Endothelial cell of umbilical vein (primary cell): Measurements from ENCODE around the gene CTR9. TPM values are rescaled to one million over a fixed set of nuclear protein-coding genes. Genes with fewer than 3 reads are reported as not detected.
A peak's percentile ranks its signal among the peaks of the same experiment; 100 is the strongest.

Experiments
- Bru-seq: library from RNA; stranded (reverse); fragments of 400-500 nt; gene quantifications from one replicate; lab custom pipeline; 2021; lab: Mats Ljungman, UMichigan
- BruChase-seq, 2 experiments: library from RNA; stranded (reverse); fragments of 400-500 nt; gene quantifications; one replicate each; lab custom pipeline; 2021; lab: Mats Ljungman, UMichigan
- BruUV-seq: library from RNA; stranded (reverse); fragments of 400-500 nt; replicated peaks from 2 replicates; lab custom pipeline; 2021; lab: Mats Ljungman, UMichigan
- CTCF ChIA-PET: fragments of 300-600, 350-600 bp; sonication (Branson Sonifier 250); formaldehyde crosslinking; loops from one replicate; lab custom pipeline; 2021; ENCODE audit warnings: antibody characterized with exemption, inconsistent platforms; lab: Charles Lee
- POLR2A ChIA-PET: fragments of 300-600, 350-600 bp; sonication (Branson Sonifier 250); formaldehyde crosslinking; loops from one replicate; lab custom pipeline; 2021; ENCODE audit warnings: antibody characterized with exemption, inconsistent platforms; lab: Charles Lee
- DNase-seq: peaks from one replicate; pipeline ENCODE4 v3.0.0-alpha.2; 2011; ENCODE audit warnings: low read depth, low spot score
- FAIRE-seq: peaks from 2 replicates; lab custom pipeline; 2011; peaks lifted over from hg19 to GRCh38; lab: Jason Lieb, UNC
- H2AFZ ChIP-seq: 2 replicates; pipeline ENCODE4 v1.6.0; 2012; ENCODE audit warnings: low read depth, low read length, control low read depth, inconsistent platforms
- H3K27ac ChIP-seq: 2 replicates; pipeline ENCODE4 v1.5.1; 2011; ENCODE audit warnings: low read depth, mild to moderate bottlenecking, control low read depth, low read length, moderate library complexity; ENCODE audit not compliant: insufficient read depth
- H3K27me3 ChIP-seq, 2 experiments: 2 replicates each; pipeline versions ENCODE4 v1.6.0 to v1.6.1; 2011; ENCODE audit warnings: low read length in 2 of 2, mixed read lengths in 1 of 2; ENCODE audit not compliant: control insufficient read depth in 2 of 2, insufficient read depth in 2 of 2
- H3K36me3 ChIP-seq, 2 experiments: 2 replicates in 1 of 2; 3 replicates in 1 of 2; pipeline ENCODE4 v1.5.1; 2011; ENCODE audit warnings: low read length in 2 of 2, mild to moderate bottlenecking in 1 of 2, moderate library complexity in 1 of 2; ENCODE audit not compliant: control insufficient read depth in 2 of 2, insufficient read depth in 2 of 2; ENCODE audit errors: extremely low read depth in 1 of 2
- H3K4me1 ChIP-seq: 3 replicates; pipeline ENCODE4 v1.5.1; 2011; ENCODE audit warnings: mild to moderate bottlenecking, low read length; ENCODE audit not compliant: control insufficient read depth, insufficient read depth; ENCODE audit errors: extremely low read depth
- H3K4me2 ChIP-seq: 2 replicates; pipeline ENCODE4 v1.6.1; 2011; ENCODE audit warnings: low read length, control low read depth, mixed read lengths; ENCODE audit not compliant: insufficient read depth
- H3K4me3 ChIP-seq, 3 experiments: fragments of 200-600 bp in 1 of 3; sonication (generic), shearing (Covaris generic) in 1 of 3; replicated peaks in 1 of 3; 2 replicates each; pipeline ENCODE4 v1.5.1; 2011 to 2016; ENCODE audit warnings: control low read depth in 3 of 3, low read length in 3 of 3, mild to moderate bottlenecking in 2 of 3, inconsistent platforms in 1 of 3, low read depth in 1 of 3, moderate library complexity in 1 of 3; ENCODE audit not compliant: insufficient read depth in 1 of 3
- H3K79me2 ChIP-seq: 2 replicates; pipeline ENCODE4 v1.6.0; 2012; ENCODE audit warnings: low read length, inconsistent platforms; ENCODE audit not compliant: control insufficient read depth, insufficient read depth
- H3K9ac ChIP-seq: replicated peaks from 2 replicates; pipeline ENCODE3; 2011; ENCODE audit warnings: low read length, control low read depth; ENCODE audit not compliant: insufficient read depth; ENCODE audit errors: extremely low read depth
- H3K9me1 ChIP-seq: replicated peaks from 3 replicates; pipeline ENCODE4 v1.6.0; 2011; ENCODE audit warnings: mild to moderate bottlenecking, low read length; ENCODE audit not compliant: control insufficient read depth, insufficient read depth; ENCODE audit errors: extremely low read depth
- H3K9me3 ChIP-seq: replicated peaks from 2 replicates; pipeline ENCODE4 v1.5.1; 2012; ENCODE audit warnings: low read length, inconsistent platforms; ENCODE audit not compliant: control insufficient read depth, insufficient read depth
- H4K20me1 ChIP-seq: replicated peaks from 2 replicates; pipeline ENCODE3; 2011; ENCODE audit warnings: mild to moderate bottlenecking, low read length; ENCODE audit not compliant: control insufficient read depth, insufficient read depth; ENCODE audit errors: extremely low read depth
- EZH2 ChIP-seq: IDR thresholded peaks from 2 replicates; pipeline ENCODE4 v1.6.1; 2012; ENCODE audit warnings: borderline replicate concordance, low read depth, mild to moderate bottlenecking, moderate library complexity, low read length, inconsistent platforms; ENCODE audit not compliant: severe bottlenecking
- FOS ChIP-seq: IDR thresholded peaks from 2 replicates; pipeline ENCODE4 v1.6.1; 2011; ENCODE audit warnings: mild to moderate bottlenecking, low read length, moderate library complexity, borderline replicate concordance; ENCODE audit not compliant: insufficient read depth
- GATA2 ChIP-seq: IDR thresholded peaks from 2 replicates; pipeline ENCODE4 v1.7.0; 2011; ENCODE audit warnings: low read depth, mild to moderate bottlenecking, moderate library complexity, mixed read lengths, low read length; ENCODE audit not compliant: insufficient read length, insufficient read depth
- JUN ChIP-seq: IDR thresholded peaks from 2 replicates; pipeline ENCODE4 v1.6.1; 2011; ENCODE audit warnings: borderline replicate concordance, low read depth; ENCODE audit not compliant: insufficient read length, insufficient read depth
- MYC ChIP-seq: IDR thresholded peaks from one replicate; pipeline ENCODE4 v1.6.1; 2011; ENCODE audit warnings: mild to moderate bottlenecking, low read depth, low read length
- POLR2A ChIP-seq: IDR thresholded peaks from 2 replicates; pipeline ENCODE4 v1.6.1; 2012; ENCODE audit warnings: low read depth, mild to moderate bottlenecking, control low read depth, low read length
- POLR2AphosphoS5 ChIP-seq: IDR thresholded peaks from 2 replicates; pipeline ENCODE4 v1.6.1; 2012; ENCODE audit warnings: low read depth, mild to moderate bottlenecking, control low read depth, low read length, moderate library complexity; ENCODE audit not compliant: insufficient read depth
- dilution Hi-C: fragments of 300-500 bp; cut with MboI; formaldehyde crosslinking; loops from one replicate; pipeline ENCODE4 v1.15.0; 2019; ENCODE audit warnings: low sequenced_read_pairs; ENCODE audit not compliant: extremely low pct_ligation_motif_present
- intact Hi-C: fragments of 100-400 bp; cut with micrococcal nuclease; formaldehyde crosslinking; loops from one replicate; pipeline ENCODE4 v1.10.0; 2022
- long read RNA-seq: library from polyadenylated mRNA; stranded (forward); transcript quantifications from one replicate; pipeline ENCODE4 v2.0.0, GENCODE V29; 2021
- polyA minus RNA-seq, 3 experiments: library from RNA; depleted of rRNA, polyadenylated mRNA; stranded (reverse); fragments of >200 nt; gene quantifications; 1 replicate in 1 of 3; 2 replicates in 2 of 3; pipeline ENCODE4 v1.2.3, GENCODE V29; 2011
- polyA plus RNA-seq, 4 experiments: library from polyadenylated mRNA; depleted of rRNA in 3 of 4; stranded (reverse) in 3 of 4; unstranded in 1 of 4; fragments of >200 nt; gene quantifications; 2 replicates each; pipeline versions ENCODE4 v1.2.1 to v1.2.3, GENCODE V29; 2011 to 2012; ENCODE audit warnings: missing spikeins in 1 of 4
- total RNA-seq: library from RNA; stranded (reverse); gene quantifications from 2 replicates; pipeline ENCODE4 v1.2.3, GENCODE V29; 2021
- TF ChIP-seq, protein P1 (sequence below), 2 donors: IDR thresholded peaks; 1 replicate in 1 of 2; 2 replicates in 1 of 2; pipeline ENCODE4 v1.5.1; 2011; ENCODE audit warnings: low read length in 2 of 2, mild to moderate bottlenecking in 2 of 2, moderate library complexity in 2 of 2, control low read depth in 1 of 2, inconsistent platforms in 1 of 2, low read depth in 1 of 2; ENCODE audit not compliant: insufficient read depth in 1 of 2; ENCODE audit errors: extremely low read depth in 1 of 2
- TF ChIP-seq, protein P2 (sequence below): IDR thresholded peaks from 2 replicates; pipeline ENCODE4 v1.6.1; 2011; ENCODE audit not compliant: insufficient read depth, insufficient read length

The CTR9 gene
- total RNA-seq, result 33.2 and 33.4 TPM in 2 replicates
- 5.2 and 7.5 TPM in 2 replicates for polyA plus RNA-seq
- polyA plus RNA-seq (2011; cell fraction: cytosol; rRNA removed), result 10.9 and 11.2 TPM in 2 replicates
- polyA plus RNA-seq (2011; cell fraction: nucleus; rRNA removed), result 14.0 and 15.3 TPM in 2 replicates
- 26.9 and 36.9 TPM in 2 replicates for polyA plus RNA-seq (2012)
- polyA minus RNA-seq, result 19.1 and 23.8 TPM in 2 replicates
- 12.9 TPM for polyA minus RNA-seq (2011; cell fraction: cytosol; rRNA and poly(A)+ RNA removed)
- 13.6 and 14.6 TPM in 2 replicates for polyA minus RNA-seq (2011; cell fraction: nucleus; rRNA and poly(A)+ RNA removed)
- Bru-seq, nascent RNA, result percentile 79 among the genes with signal in this experiment
- BruChase-seq, experiment 1, labeled RNA remaining after a 6-hour chase, result percentile 91 among the genes with signal in this experiment
- BruChase-seq, experiment 2, labeled RNA remaining after a 2-hour chase, result percentile 84 among the genes with signal in this experiment
- long read RNA-seq, full-length matches to known transcripts, result 57 of 73 reads
- long read RNA-seq, partial matches to known transcripts, result 11 of 73 reads
- long read RNA-seq, other reads (novel, unspliced or antisense), result 5 of 73 reads

- dilution Hi-C loops (no loop called here), intact Hi-C loops (no loop called here)
- POLR2A ChIA-PET, result interaction anchor here (0.6 to 0.8 kb wide), 5 partner anchors 39 to 448 kb away, joined by 3 to 8 read pairs (median 3); partner anchors contain the start of gene EIF4G2
- TSS peak; percentile 90 for BruUV-seq
- peaks cover 3% of the 10 kb centered on the region for H4K20me1 ChIP-seq
- no peaks in the 10 kb centered on the region for H3K9me1 ChIP-seq
- no peaks in the 10 kb centered on the region for H3K9me3 ChIP-seq
- DNase-seq (peak; percentile 96), FAIRE-seq (peak; percentile 95)
- peak within 1 kb of the TSS; percentile 90 for H3K9ac ChIP-seq
- H3K27ac ChIP-seq, result peak within 1 kb of the TSS; percentile 59
- H3K4me2 ChIP-seq, result peak within 1 kb of the TSS; percentile 98
- H3K4me3 ChIP-seq, result peak within 1 kb of the TSS; percentile 79 to 99 (median 92)
- H3K27me3 ChIP-seq, result no peaks in the 10 kb centered on the region
- TF ChIP-seq JUN, result no peak
- TF ChIP-seq GATA2, result no peak
- no peak for TF ChIP-seq MYC
- TF ChIP-seq POLR2AphosphoS5, result peak; percentile 95
- TF ChIP-seq, protein P1, sequence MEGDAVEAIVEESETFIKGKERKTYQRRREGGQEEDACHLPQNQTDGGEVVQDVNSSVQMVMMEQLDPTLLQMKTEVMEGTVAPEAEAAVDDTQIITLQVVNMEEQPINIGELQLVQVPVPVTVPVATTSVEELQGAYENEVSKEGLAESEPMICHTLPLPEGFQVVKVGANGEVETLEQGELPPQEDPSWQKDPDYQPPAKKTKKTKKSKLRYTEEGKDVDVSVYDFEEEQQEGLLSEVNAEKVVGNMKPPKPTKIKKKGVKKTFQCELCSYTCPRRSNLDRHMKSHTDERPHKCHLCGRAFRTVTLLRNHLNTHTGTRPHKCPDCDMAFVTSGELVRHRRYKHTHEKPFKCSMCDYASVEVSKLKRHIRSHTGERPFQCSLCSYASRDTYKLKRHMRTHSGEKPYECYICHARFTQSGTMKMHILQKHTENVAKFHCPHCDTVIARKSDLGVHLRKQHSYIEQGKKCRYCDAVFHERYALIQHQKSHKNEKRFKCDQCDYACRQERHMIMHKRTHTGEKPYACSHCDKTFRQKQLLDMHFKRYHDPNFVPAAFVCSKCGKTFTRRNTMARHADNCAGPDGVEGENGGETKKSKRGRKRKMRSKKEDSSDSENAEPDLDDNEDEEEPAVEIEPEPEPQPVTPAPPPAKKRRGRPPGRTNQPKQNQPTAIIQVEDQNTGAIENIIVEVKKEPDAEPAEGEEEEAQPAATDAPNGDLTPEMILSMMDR (IDR thresholded peaks at IDR 0.05; ENCODE audit: extremely low read depth in 1 of 2, insufficient read depth in 1 of 2, low read depth in 1 of 2, low read length in 2 of 2), result peak in 1 of 2 donors; percentile 35
- no peak for TF ChIP-seq FOS
- peak; percentile 98 for TF ChIP-seq POLR2A
- TF ChIP-seq EZH2, result no peak
- TF ChIP-seq, protein P2, sequence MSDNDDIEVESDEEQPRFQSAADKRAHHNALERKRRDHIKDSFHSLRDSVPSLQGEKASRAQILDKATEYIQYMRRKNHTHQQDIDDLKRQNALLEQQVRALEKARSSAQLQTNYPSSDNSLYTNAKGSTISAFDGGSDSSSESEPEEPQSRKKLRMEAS, result peak; percentile 33
- peaks cover 13% of the 10 kb centered on the region for H3K4me1 ChIP-seq
- CTCF ChIA-PET, result interaction anchor here (1.0 to 1.3 kb wide), 2 partner anchors 13 to 20 kb away, joined by 5 read pairs; no protein-coding TSS in a partner anchor
- peak within 1 kb of the TSS; percentile 84 for H2AFZ ChIP-seq
- H3K36me3 ChIP-seq, result peaks cover 0 to 12% of the 10 kb centered on the region in 2 experiments
- peaks cover 19% of the 10 kb centered on the region for H3K79me2 ChIP-seq
Observed at GRCh38 chr11:10750838-10751580, at the start of gene CTR9. Gene CTR9, plus strand, starts transcription at chr11:10751246. Its CDS starts 167 bp downstream, at chr11:10751413.
